ENCODE data around the gene SLC19A1.

GRCh38 chr21:45537746-45538291 is 4.4 kb downstream of the SLC19A1 start:
- TF ChIP-seq, protein P1, sequence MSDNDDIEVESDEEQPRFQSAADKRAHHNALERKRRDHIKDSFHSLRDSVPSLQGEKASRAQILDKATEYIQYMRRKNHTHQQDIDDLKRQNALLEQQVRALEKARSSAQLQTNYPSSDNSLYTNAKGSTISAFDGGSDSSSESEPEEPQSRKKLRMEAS (IDR thresholded peaks at IDR 0.05): no peak
- TF ChIP-seq YY1 (IDR thresholded peaks at IDR 0.05; ENCODE audit: low read depth): no peak
- no peak for TF ChIP-seq TCF12 (IDR thresholded peaks at IDR 0.05; ENCODE audit: low read depth)
- no peak for TF ChIP-seq TAF1 (IDR thresholded peaks at IDR 0.05; ENCODE audit: low read depth)
- TF ChIP-seq EGR1 (IDR thresholded peaks at IDR 0.05): no peak
- TF ChIP-seq, protein P2, sequence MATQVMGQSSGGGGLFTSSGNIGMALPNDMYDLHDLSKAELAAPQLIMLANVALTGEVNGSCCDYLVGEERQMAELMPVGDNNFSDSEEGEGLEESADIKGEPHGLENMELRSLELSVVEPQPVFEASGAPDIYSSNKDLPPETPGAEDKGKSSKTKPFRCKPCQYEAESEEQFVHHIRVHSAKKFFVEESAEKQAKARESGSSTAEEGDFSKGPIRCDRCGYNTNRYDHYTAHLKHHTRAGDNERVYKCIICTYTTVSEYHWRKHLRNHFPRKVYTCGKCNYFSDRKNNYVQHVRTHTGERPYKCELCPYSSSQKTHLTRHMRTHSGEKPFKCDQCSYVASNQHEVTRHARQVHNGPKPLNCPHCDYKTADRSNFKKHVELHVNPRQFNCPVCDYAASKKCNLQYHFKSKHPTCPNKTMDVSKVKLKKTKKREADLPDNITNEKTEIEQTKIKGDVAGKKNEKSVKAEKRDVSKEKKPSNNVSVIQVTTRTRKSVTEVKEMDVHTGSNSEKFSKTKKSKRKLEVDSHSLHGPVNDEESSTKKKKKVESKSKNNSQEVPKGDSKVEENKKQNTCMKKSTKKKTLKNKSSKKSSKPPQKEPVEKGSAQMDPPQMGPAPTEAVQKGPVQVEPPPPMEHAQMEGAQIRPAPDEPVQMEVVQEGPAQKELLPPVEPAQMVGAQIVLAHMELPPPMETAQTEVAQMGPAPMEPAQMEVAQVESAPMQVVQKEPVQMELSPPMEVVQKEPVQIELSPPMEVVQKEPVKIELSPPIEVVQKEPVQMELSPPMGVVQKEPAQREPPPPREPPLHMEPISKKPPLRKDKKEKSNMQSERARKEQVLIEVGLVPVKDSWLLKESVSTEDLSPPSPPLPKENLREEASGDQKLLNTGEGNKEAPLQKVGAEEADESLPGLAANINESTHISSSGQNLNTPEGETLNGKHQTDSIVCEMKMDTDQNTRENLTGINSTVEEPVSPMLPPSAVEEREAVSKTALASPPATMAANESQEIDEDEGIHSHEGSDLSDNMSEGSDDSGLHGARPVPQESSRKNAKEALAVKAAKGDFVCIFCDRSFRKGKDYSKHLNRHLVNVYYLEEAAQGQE (IDR thresholded peaks at IDR 0.05; ENCODE audit: low read depth): no peak
- no peak for TF ChIP-seq RAD21 (IDR thresholded peaks at IDR 0.05; ENCODE audit: low read depth)

Data from Ishikawa (cell line).